HG03060 (cell line): ENCODE measurements around the gene PF4V1.
"Not testable (repeated sequence)": the region's sequence is repeated elsewhere in the genome, so short reads cannot be mapped to it uniquely, and the experiment has no call there.

Experiments used
- ATAC-seq: cut with Tn5 transposase; IDR thresholded peaks from one replicate; pipeline ENCODE4 v1.9.1; 2021; ENCODE audit warnings: low read depth, moderate number of reproducible peaks; ENCODE audit not compliant: unreplicated experiment

The PF4V1 gene

GRCh38 chr4:73869130-73870055 is 16.3 kb downstream of the PF4V1 start, which contains the start of gene CXCL1:
Gene CXCL1 (plus strand): TSS chr4:73869393. CDS start chr4:73869471, 78 bp downstream.
- no peak for ATAC-seq

- ATAC-seq, result no peak
These were observed 17.2 kb downstream of the PF4V1 start for GRCh38 chr4:73870260-73870659.

- ATAC-seq, result no peak
These were observed 17.7 kb downstream of the PF4V1 start for GRCh38 chr4:73870768-73871167.

GRCh38 chr4:73871511-73872310 is 18.6 kb downstream of the PF4V1 start:
- ATAC-seq, result no peak

- ATAC-seq, result no peak
These were observed 19.4 kb downstream of the PF4V1 start for GRCh38 chr4:73872316-73873108.

- ATAC-seq, result no peak
These were observed 21.3 kb downstream of the PF4V1 start for GRCh38 chr4:73874386-73874785.

GRCh38 chr4:73875401-73875800 is 22.3 kb downstream of the PF4V1 start:
- ATAC-seq, result no peak

- no peak for ATAC-seq
These were observed 30.2 kb downstream of the PF4V1 start for GRCh38 chr4:73883306-73883705.

GRCh38 chr4:73885574-73886267 is 32.6 kb downstream of the PF4V1 start:
- no peak for ATAC-seq

GRCh38 chr4:73891326-73891725 is 38.2 kb downstream of the PF4V1 start:
- ATAC-seq, result no peak

GRCh38 chr4:73891739-73892405 is 38.8 kb downstream of the PF4V1 start:
- ATAC-seq, result no peak

GRCh38 chr4:73892966-73893365 is 39.9 kb downstream of the PF4V1 start:
- no peak for ATAC-seq

GRCh38 chr4:73894001-73894400 is 40.9 kb downstream of the PF4V1 start:
- ATAC-seq, result no peak

GRCh38 chr4:73895201-73896175 is 42.4 kb downstream of the PF4V1 start:
- ATAC-seq, result no peak

GRCh38 chr4:73896416-73896815 is 43.3 kb downstream of the PF4V1 start:
- ATAC-seq, result no peak

GRCh38 chr4:73897380-73898136 is 44.5 kb downstream of the PF4V1 start:
- no peak for ATAC-seq

- ATAC-seq, result not testable (repeated sequence)
These were observed 46.2 kb downstream of the PF4V1 start for GRCh38 chr4:73899338-73899737.

- no peak for ATAC-seq
These were observed 47.9 kb downstream of the PF4V1 start for GRCh38 chr4:73901031-73901430.
